Tibial nerve (tissue), 4 donors: ENCODE data around the gene ACTL9.

Source experiments
- CTCF ChIP-seq, 5 experiments: fragments of 200-600 bp in 3 of 5; fragments of 450-650 bp in 2 of 5; sonication (generic) in 3 of 5; IDR thresholded peaks; one replicate each; pipeline ENCODE4 v1.5.1; 2016 to 2019; ENCODE audit warnings: antibody characterized with exemption in 5 of 5, mild to moderate bottlenecking in 3 of 5, moderate library complexity in 2 of 5
- EP300 ChIP-seq, 2 donors: sonication (generic); formaldehyde crosslinking; IDR thresholded peaks; one replicate each; pipeline ENCODE4 v1.6.1; 2017; ENCODE audit warnings: antibody characterized with exemption in 2 of 2, mild to moderate bottlenecking in 1 of 2
- POLR2A ChIP-seq, 2 donors: fragments of 450-650 bp; IDR thresholded peaks; one replicate each; pipeline ENCODE4 v1.6.1; 2017; ENCODE audit warnings: antibody characterized with exemption in 2 of 2, mild to moderate bottlenecking in 2 of 2, moderate library complexity in 2 of 2

- TF ChIP-seq CTCF (IDR thresholded peaks at IDR 0.05) (no peak), EP300 (IDR thresholded peaks at IDR 0.05) (no peak), POLR2A (IDR thresholded peaks at IDR 0.05) (no peak)
These were observed 34.5 kb downstream of the ACTL9 start for GRCh38 chr19:8663920-8664670.
